Hepatocyte (in vitro differentiated cells): ENCODE results near the gene TMEM145.

Experiments used
- EZH2 ChIP-seq: fragments of 200-600 bp; sonication (generic); IDR thresholded peaks from 2 replicates; pipeline ENCODE4 v1.6.1; 2016; ENCODE audit warnings: antibody characterized with exemption, mild to moderate bottlenecking, borderline replicate concordance
- EZH2phosphoT487 ChIP-seq: fragments of 200-600 bp; sonication (generic); IDR thresholded peaks from one replicate; pipeline ENCODE4 v1.6.1; 2018; ENCODE audit warnings: antibody characterized with exemption, mild to moderate bottlenecking, low read depth, moderate library complexity; ENCODE audit not compliant: unreplicated experiment, severe bottlenecking
- TF ChIP-seq, protein P1 (sequence below): fragments of 200-600 bp; sonication (generic); IDR thresholded peaks from 2 replicates; pipeline ENCODE4 v1.5.1; 2016; ENCODE audit warnings: antibody characterized with exemption, mild to moderate bottlenecking; ENCODE audit not compliant: poor library complexity

DNA sequence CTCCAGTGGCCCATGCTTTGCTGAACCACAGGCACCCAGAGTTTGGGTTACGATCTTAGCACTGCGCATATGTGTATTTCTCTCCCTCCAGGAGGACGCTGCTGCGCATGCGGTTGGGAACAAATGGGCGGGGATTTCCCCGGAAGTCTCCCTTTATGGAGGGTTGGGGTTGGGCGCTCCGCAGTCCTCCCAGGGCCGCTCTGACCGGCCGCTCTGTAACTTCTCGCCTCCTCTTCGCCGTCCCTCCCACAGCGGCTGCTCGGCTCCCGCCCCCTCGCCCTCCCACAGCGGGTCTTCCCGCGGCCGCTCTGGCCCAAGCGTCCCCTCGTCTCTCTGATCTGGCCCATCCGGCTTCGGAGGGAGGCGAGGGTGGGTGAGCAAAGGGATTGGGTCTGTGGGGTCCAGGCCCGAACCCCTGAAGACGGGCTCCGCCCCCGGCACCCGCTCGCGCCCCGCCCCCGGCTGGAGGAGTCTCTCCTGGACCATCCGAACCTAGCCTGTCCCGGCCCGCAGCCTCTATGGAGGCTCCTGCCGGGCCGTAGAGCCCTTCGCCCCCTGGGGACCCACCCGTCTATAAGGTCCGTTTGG, 12.3 kb downstream of the TMEM145 start, which contains the start of gene MEGF8:
- no peak for TF ChIP-seq EZH2
- no peak for TF ChIP-seq EZH2phosphoT487
- TF ChIP-seq, protein P1, sequence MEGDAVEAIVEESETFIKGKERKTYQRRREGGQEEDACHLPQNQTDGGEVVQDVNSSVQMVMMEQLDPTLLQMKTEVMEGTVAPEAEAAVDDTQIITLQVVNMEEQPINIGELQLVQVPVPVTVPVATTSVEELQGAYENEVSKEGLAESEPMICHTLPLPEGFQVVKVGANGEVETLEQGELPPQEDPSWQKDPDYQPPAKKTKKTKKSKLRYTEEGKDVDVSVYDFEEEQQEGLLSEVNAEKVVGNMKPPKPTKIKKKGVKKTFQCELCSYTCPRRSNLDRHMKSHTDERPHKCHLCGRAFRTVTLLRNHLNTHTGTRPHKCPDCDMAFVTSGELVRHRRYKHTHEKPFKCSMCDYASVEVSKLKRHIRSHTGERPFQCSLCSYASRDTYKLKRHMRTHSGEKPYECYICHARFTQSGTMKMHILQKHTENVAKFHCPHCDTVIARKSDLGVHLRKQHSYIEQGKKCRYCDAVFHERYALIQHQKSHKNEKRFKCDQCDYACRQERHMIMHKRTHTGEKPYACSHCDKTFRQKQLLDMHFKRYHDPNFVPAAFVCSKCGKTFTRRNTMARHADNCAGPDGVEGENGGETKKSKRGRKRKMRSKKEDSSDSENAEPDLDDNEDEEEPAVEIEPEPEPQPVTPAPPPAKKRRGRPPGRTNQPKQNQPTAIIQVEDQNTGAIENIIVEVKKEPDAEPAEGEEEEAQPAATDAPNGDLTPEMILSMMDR: peak; percentile 96
